Measurements from ENCODE around the gene CMTM5.

DNA sequence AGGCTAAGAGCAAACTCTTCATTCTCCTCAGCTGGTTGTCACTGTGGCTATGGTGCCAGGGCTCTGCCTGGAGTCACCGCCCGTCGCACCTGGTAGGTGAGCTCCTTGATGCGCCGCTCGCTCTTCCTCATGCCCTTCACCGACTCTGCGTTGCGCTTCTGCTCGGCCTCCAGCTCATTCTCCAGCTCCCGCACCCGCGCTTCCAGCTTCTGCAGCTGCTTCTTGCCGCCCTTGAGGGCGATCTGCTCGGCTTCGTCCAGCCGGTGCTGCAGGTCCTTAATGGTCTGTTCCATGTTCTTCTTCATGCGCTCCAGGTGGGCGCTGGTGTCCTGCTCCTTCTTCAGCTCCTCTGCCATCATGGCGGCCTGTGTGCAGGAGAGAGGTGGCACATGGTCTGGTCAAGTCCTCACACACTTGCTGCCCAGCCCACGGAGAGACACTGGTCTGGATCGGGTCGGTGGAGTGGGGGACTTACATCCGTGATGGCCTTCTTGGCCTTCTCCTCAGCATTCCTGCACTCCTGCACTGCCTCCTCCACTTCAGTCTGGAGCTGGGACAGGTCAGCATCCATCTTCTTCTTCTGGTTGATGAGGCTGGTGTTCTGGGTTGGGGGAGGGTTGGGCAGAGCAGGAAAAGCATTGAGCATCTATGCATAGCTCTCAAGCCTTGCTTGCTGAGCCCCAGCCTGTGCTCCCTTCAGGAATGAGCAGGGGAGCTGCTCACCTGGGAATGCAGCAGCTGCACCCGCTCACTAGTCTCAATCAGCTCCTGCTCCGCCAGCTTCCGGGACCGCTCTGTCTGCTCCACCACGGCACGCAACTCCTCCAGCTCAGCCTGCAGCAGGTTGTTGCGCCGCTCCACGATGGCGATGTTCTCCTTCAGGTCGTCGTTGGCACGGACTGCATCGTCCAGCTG is 38.3 kb downstream of the CMTM5 start:
- TF ChIP-seq TAF1 (IDR thresholded peaks at IDR 0.05; ENCODE audit: borderline replicate concordance, low read depth, low read length), result no peak
- TF ChIP-seq POLR2A (IDR thresholded peaks at IDR 0.05; ENCODE audit: low read depth, low read length), result no peak
